ENCODE results near the gene PTP4A1.

The PTP4A1 gene

GRCh38 chr6:63546236-63546635 lies 26.0 kb upstream of the PTP4A1 start:
- Histone ChIP-seq H3K36me3 (no peaks in the 10 kb centered on the region), H3K4me3 (no peak overlapping the region), H3K27me3 (no peaks in the 10 kb centered on the region), H3K4me1 (no peaks in the 10 kb centered on the region), H3K9me3 (no peaks in the 10 kb centered on the region), H3K27ac (no peak overlapping the region)
- no peak for TF ChIP-seq CTCF (IDR thresholded peaks at IDR 0.05)
- DNase-seq, result no peak
- intact Hi-C loops (cut with DNase I; ENCODE audit: low total_unique reads), result no loop called here

GRCh38 chr6:63546697-63547096 lies 25.6 kb upstream of the PTP4A1 start:
- H3K36me3 ChIP-seq, result no peaks in the 10 kb centered on the region
- intact Hi-C loops (cut with DNase I; ENCODE audit: low total_unique reads), result no loop called here
- DNase-seq, result no peak
- H3K27me3 ChIP-seq, result no peaks in the 10 kb centered on the region
- no peak overlapping the region for H3K27ac ChIP-seq
- no peak for TF ChIP-seq CTCF (IDR thresholded peaks at IDR 0.05)
- H3K9me3 ChIP-seq, result no peaks in the 10 kb centered on the region
- no peaks in the 10 kb centered on the region for H3K4me1 ChIP-seq
- no peak overlapping the region for H3K4me3 ChIP-seq

GRCh38 chr6:63549076-63549475 lies 23.2 kb upstream of the PTP4A1 start:
- Histone ChIP-seq H3K9me3 (no peaks in the 10 kb centered on the region), H3K27ac (no peak overlapping the region), H3K27me3 (no peaks in the 10 kb centered on the region), H3K36me3 (no peaks in the 10 kb centered on the region), H3K4me1 (no peaks in the 10 kb centered on the region), H3K4me3 (no peak overlapping the region)
- DNase-seq, result no peak
- TF ChIP-seq CTCF (IDR thresholded peaks at IDR 0.05), result no peak
- intact Hi-C loops (cut with DNase I; ENCODE audit: low total_unique reads), result no loop called here

GRCh38 chr6:63553208-63553607 lies 19.1 kb upstream of the PTP4A1 start:
- Histone ChIP-seq H3K4me3 (no peak overlapping the region), H3K27ac (no peak overlapping the region), H3K9me3 (no peaks in the 10 kb centered on the region), H3K36me3 (no peaks in the 10 kb centered on the region), H3K4me1 (no peaks in the 10 kb centered on the region), H3K27me3 (no peaks in the 10 kb centered on the region)
- no peak for DNase-seq
- intact Hi-C loops (cut with DNase I; ENCODE audit: low total_unique reads), result no loop called here
- no peak for TF ChIP-seq CTCF (IDR thresholded peaks at IDR 0.05)

GRCh38 chr6:63553900-63554299 lies 18.4 kb upstream of the PTP4A1 start:
- H3K9me3 ChIP-seq, result no peaks in the 10 kb centered on the region
- no peaks in the 10 kb centered on the region for H3K4me1 ChIP-seq
- intact Hi-C loops (cut with DNase I; ENCODE audit: low total_unique reads), result no loop called here
- H3K4me3 ChIP-seq, result no peak overlapping the region
- no peak for TF ChIP-seq CTCF (IDR thresholded peaks at IDR 0.05)
- no peak for DNase-seq
- no peaks in the 10 kb centered on the region for H3K27me3 ChIP-seq
- no peaks in the 10 kb centered on the region for H3K36me3 ChIP-seq
- H3K27ac ChIP-seq, result no peak overlapping the region

- no peaks in the 10 kb centered on the region for H3K27me3 ChIP-seq
- TF ChIP-seq CTCF (IDR thresholded peaks at IDR 0.05), result no peak
- intact Hi-C loops (cut with DNase I; ENCODE audit: low total_unique reads), result no loop called here
- H3K4me3 ChIP-seq, result no peak overlapping the region
- H3K27ac ChIP-seq, result no peak overlapping the region
- no peak for DNase-seq
- no peaks in the 10 kb centered on the region for H3K4me1 ChIP-seq
- H3K36me3 ChIP-seq, result no peaks in the 10 kb centered on the region
- H3K9me3 ChIP-seq, result no peaks in the 10 kb centered on the region
These were observed 17.5 kb upstream of the PTP4A1 start for GRCh38 chr6:63554782-63555181.
